Measurements from ENCODE around the gene PRICKLE4.

The PRICKLE4 gene

DNA sequence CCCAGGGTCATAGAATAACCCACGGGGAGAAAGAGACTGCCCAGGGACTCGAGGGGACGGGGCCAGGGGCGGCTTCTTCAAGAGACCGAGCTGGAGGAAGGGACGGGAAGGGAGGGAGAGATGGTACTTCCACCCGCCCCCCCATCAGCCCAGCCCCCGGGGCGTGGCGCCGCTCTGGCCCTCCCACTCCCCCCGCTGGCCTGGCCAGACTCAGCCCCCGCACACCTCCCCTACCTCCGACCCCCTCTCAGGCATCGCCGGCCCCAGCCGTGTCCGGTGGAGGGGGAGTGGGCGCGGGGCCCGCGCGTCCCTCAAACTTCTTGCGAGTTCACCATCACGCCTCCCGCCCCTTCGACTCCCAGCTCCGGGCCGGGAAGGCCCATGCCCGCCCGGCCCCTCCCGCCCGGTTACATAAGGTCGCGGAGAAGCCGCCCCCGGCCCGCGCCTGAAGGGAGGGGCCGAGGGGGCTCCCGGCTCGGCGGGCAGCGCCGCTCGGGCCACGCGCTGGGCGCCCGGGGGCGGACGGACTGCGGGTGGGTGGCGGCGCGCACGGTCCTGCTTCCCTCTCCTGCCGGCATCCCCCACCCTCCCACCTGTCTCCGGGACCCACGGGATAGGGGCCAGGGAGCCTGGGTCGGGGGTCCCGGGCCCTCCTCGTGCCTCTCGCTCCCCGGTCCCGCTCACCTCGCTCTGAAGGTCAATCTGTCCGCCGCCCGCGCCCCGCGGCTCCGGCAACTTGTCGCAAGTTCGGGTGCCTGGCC lies 45.7 kb upstream of the PRICKLE4 start:
- Histone ChIP-seq H3K79me2 (ENCODE audit: insufficient read depth, low read length) (no peaks in the 10 kb centered on the region), H2AFZ (ENCODE audit: low read depth, low read length) (peak overlapping the region; percentile 78), H3K27me3 (ENCODE audit: insufficient read depth, low read length, poor library complexity) (no peaks in the 10 kb centered on the region), H3K4me1 (ENCODE audit: insufficient read depth, low read length) (peaks cover 31% of the 10 kb centered on the region), H3K9me3 (ENCODE audit: insufficient read depth, low read length, severe bottlenecking) (no peaks in the 10 kb centered on the region), H4K20me1 (ENCODE audit: insufficient read depth, low read length) (peaks cover 16% of the 10 kb centered on the region), H3K4me2 (ENCODE audit: insufficient read depth, low read length) (peak overlapping the region; percentile 66), H3K4me3 (ENCODE audit: low read depth in 1 of 2, low read length in 2 of 2) (peak overlapping the region; percentile 48 to 84; a peak in 3 of 4 replicates), H3K27ac (ENCODE audit: low read length) (no peak overlapping the region; the same call in 1 of the 2 replicates), H3K36me3 (ENCODE audit: insufficient read depth, low read length) (no peaks in the 10 kb centered on the region; the same call in 1 of the 2 replicates), H3K9ac (ENCODE audit: low read depth, low read length) (peak overlapping the region; percentile 76)
- ATAC-seq (ENCODE audit: insufficient read depth, low read depth) = peak; percentile 56
- peak; percentile 70 for DNase-seq
- TF ChIP-seq, protein P1, sequence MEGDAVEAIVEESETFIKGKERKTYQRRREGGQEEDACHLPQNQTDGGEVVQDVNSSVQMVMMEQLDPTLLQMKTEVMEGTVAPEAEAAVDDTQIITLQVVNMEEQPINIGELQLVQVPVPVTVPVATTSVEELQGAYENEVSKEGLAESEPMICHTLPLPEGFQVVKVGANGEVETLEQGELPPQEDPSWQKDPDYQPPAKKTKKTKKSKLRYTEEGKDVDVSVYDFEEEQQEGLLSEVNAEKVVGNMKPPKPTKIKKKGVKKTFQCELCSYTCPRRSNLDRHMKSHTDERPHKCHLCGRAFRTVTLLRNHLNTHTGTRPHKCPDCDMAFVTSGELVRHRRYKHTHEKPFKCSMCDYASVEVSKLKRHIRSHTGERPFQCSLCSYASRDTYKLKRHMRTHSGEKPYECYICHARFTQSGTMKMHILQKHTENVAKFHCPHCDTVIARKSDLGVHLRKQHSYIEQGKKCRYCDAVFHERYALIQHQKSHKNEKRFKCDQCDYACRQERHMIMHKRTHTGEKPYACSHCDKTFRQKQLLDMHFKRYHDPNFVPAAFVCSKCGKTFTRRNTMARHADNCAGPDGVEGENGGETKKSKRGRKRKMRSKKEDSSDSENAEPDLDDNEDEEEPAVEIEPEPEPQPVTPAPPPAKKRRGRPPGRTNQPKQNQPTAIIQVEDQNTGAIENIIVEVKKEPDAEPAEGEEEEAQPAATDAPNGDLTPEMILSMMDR (IDR thresholded peaks at IDR 0.05; ENCODE audit: borderline replicate concordance, extremely low read depth, low read length, poor library complexity, severe bottlenecking) = no peak
- TF ChIP-seq EZH2 (IDR thresholded peaks at IDR 0.05; ENCODE audit: borderline replicate concordance, low read depth, low read length, severe bottlenecking) = no peak

DNA sequence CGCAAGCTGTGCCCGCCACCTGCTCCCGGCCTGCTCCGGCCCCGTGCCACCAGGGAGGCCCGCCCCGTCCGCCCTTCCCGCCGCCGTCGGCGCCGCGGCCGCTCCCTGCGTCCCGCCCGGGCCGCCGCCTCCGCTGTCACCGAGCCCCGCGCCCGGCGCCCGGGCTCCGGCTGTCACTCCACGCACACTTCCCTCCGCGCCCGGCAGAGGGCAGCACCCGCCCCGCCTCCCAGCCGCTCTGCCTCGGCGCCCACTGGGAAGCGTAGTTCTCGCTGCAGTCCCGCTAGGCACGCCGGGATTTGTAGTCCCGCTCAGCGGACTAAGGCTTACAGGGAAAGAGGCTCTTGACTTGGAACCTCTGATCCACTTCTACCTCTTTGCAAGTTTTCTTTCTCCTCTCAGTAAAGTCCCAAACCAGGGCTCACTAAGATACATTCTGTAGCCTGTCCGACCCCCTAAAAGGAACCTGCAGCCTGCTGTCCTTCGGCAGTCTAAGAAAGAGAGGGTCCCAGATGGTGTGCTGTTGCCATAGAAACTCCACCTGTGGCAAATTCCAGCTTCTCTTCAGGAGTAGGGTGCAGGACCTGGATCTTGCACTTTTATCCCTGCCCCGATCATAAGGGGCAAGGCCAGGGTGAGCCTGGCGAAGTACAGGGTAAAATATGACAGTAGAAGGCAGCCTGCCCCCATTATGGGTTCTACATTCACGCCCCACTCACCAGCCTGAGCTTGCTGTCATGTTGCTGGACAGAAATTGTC lies 45.0 kb upstream of the PRICKLE4 start, which contains the start of gene TFEB:
TSS of gene TFEB (minus strand) at position 182 of the 759 bp plus-strand sequence. CDS start 44,395 bp downstream, outside the sequence.
- peak within 1 kb of the TSS; percentile 76 for H3K9ac ChIP-seq (ENCODE audit: low read depth, low read length)
- no peaks in the 10 kb centered on the region; the same call in 1 of the 2 replicates for H3K36me3 ChIP-seq (ENCODE audit: insufficient read depth, low read length)
- no peaks in the 10 kb centered on the region for H3K79me2 ChIP-seq (ENCODE audit: insufficient read depth, low read length)
- peaks cover 31% of the 10 kb centered on the region for H3K4me1 ChIP-seq (ENCODE audit: insufficient read depth, low read length)
- ATAC-seq (ENCODE audit: insufficient read depth, low read depth) = peak; percentile 81
- H3K27me3 ChIP-seq (ENCODE audit: insufficient read depth, low read length, poor library complexity) = no peaks in the 10 kb centered on the region
- no peak within 1 kb of the TSS; the same call in 1 of the 2 replicates for H3K27ac ChIP-seq (ENCODE audit: low read length)
- peak within 1 kb of the TSS; percentile 48 to 84; a peak in 3 of 4 replicates for H3K4me3 ChIP-seq (ENCODE audit: low read depth in 1 of 2, low read length in 2 of 2)
- peak within 1 kb of the TSS; percentile 66 for H3K4me2 ChIP-seq (ENCODE audit: insufficient read depth, low read length)
- peak; percentile 92 for DNase-seq
- TF ChIP-seq EZH2 (IDR thresholded peaks at IDR 0.05; ENCODE audit: borderline replicate concordance, low read depth, low read length, severe bottlenecking) = no peak
- TF ChIP-seq, protein P1 (IDR thresholded peaks at IDR 0.05; ENCODE audit: borderline replicate concordance, extremely low read depth, low read length, poor library complexity, severe bottlenecking) = peak; percentile 92
- peak within 1 kb of the TSS; percentile 87 for H2AFZ ChIP-seq (ENCODE audit: low read depth, low read length)
- no peaks in the 10 kb centered on the region for H3K9me3 ChIP-seq (ENCODE audit: insufficient read depth, low read length, severe bottlenecking)
- H4K20me1 ChIP-seq (ENCODE audit: insufficient read depth, low read length) = peaks cover 16% of the 10 kb centered on the region

DNA sequence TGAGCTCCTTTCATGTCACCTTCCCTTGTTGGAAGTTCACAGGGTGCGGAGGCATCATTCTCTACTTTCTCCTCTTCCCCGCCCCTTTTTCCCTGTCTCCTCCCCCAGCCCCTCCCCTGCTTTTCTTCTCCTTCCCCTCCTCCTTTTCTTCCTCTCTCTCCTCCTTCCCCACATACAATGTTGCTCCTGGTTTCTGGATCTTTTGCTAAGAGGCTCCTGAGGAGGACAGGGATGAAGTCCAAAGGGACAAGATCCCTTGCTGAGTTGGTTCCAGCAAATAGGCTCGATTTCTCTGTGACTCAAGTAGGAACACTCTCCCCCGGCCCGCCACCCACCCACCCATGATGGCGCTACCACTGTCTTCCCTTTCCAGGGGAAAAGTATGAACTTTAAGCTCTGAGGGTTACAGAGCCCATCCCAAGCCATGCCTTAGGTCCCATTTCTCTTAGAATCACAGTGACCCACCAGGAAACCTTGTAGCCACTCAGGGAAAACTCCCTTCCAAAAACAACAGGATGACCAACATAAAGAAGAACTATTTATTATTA lies 44.3 kb upstream of the PRICKLE4 start:
- H3K27me3 ChIP-seq (ENCODE audit: insufficient read depth, low read length, poor library complexity) = no peaks in the 10 kb centered on the region
- peak overlapping the region; percentile 66 for H3K4me2 ChIP-seq (ENCODE audit: insufficient read depth, low read length)
- DNase-seq = no peak
- no peak overlapping the region for H3K27ac ChIP-seq (ENCODE audit: low read length)
- no peak for ATAC-seq (ENCODE audit: insufficient read depth, low read depth)
- peaks cover 31% of the 10 kb centered on the region for H3K4me1 ChIP-seq (ENCODE audit: insufficient read depth, low read length)
- peak overlapping the region; percentile 87 for H2AFZ ChIP-seq (ENCODE audit: low read depth, low read length)
- no peak for TF ChIP-seq EZH2 (IDR thresholded peaks at IDR 0.05; ENCODE audit: borderline replicate concordance, low read depth, low read length, severe bottlenecking)
- TF ChIP-seq, protein P1 (IDR thresholded peaks at IDR 0.05; ENCODE audit: borderline replicate concordance, extremely low read depth, low read length, poor library complexity, severe bottlenecking) = no peak
- H4K20me1 ChIP-seq (ENCODE audit: insufficient read depth, low read length) = peaks cover 16% of the 10 kb centered on the region
- H3K79me2 ChIP-seq (ENCODE audit: insufficient read depth, low read length) = no peaks in the 10 kb centered on the region
- H3K9ac ChIP-seq (ENCODE audit: low read depth, low read length) = no peak overlapping the region
- H3K36me3 ChIP-seq (ENCODE audit: insufficient read depth, low read length) = no peaks in the 10 kb centered on the region; the same call in 1 of the 2 replicates
- peak overlapping the region in 1 of 2 experiments; percentile 84; a peak in 1 of 4 replicates for H3K4me3 ChIP-seq (ENCODE audit: low read depth in 1 of 2, low read length in 2 of 2)
- no peaks in the 10 kb centered on the region for H3K9me3 ChIP-seq (ENCODE audit: insufficient read depth, low read length, severe bottlenecking)

Measured in DND-41 (cell line).